Measurements from ENCODE around the gene XPR1. TPM values are rescaled to one million over a fixed set of nuclear protein-coding genes. Genes with fewer than 3 reads are reported as not detected.
"Not testable (repeated sequence)": the region's sequence is repeated elsewhere in the genome, so short reads cannot be mapped to it uniquely, and the experiment has no call there.

XPR1 gene
- total RNA-seq, 1 experiment from 2014 or later = 16.8 TPM

GRCh38 chr1:180674603-180675530 lies 43.0 kb downstream of the XPR1 start:
- H3K4me3 ChIP-seq = no peak overlapping the region
- intact Hi-C loops (cut with micrococcal nuclease; ENCODE audit: unreplicated experiment) = no loop called here
- no TSS peak for BruUV-seq (replicated peaks)
- no peaks in the 10 kb centered on the region for H3F3A ChIP-seq (ENCODE audit: insufficient read depth, low read depth)
- no peaks in the 10 kb centered on the region for H3K4me1 ChIP-seq (replicated peaks; ENCODE audit: insufficient read depth)
- no peak for DNase-seq
- no peaks in the 10 kb centered on the region for H3K36me3 ChIP-seq (ENCODE audit: low read depth)
- H3K27me3 ChIP-seq (ENCODE audit: insufficient read depth, low read depth) = no peaks in the 10 kb centered on the region
- CTCF ChIA-PET = no interaction called here
- no peak overlapping the region for H3K4me2 ChIP-seq
- H3K27ac ChIP-seq = no peak overlapping the region
- H3K9me3 ChIP-seq (ENCODE audit: insufficient read depth, low read depth) = 0 out of 2 replicates have a peak, but pooled peaks cover 11% of the 10 kb centered on the region
- H4K20me1 ChIP-seq (ENCODE audit: insufficient read depth) = no peaks in the 10 kb centered on the region
- H3K9me2 ChIP-seq (ENCODE audit: insufficient read depth) = no peaks in the 10 kb centered on the region
- no peak overlapping the region for H2AFZ ChIP-seq
- no peaks in the 10 kb centered on the region for H3K79me2 ChIP-seq (ENCODE audit: low read depth)
- POLR2A ChIA-PET (ENCODE audit: unreplicated experiment) = no interaction called here
- TF ChIP-seq EZH2 (IDR thresholded peaks at IDR 0.05; ENCODE audit: low read depth) (no peak), CTCF (conservative IDR thresholded peaks at IDR 0.05) (no peak)

GRCh38 chr1:180675586-180675985 lies 43.8 kb downstream of the XPR1 start:
- Histone ChIP-seq H3K27me3 (ENCODE audit: insufficient read depth, low read depth) (no peaks in the 10 kb centered on the region), H3K4me3 (no peak overlapping the region), H3K4me2 (no peak overlapping the region), H4K20me1 (ENCODE audit: insufficient read depth) (no peaks in the 10 kb centered on the region), H3K36me3 (ENCODE audit: low read depth) (no peaks in the 10 kb centered on the region), H3K9me2 (ENCODE audit: insufficient read depth) (no peaks in the 10 kb centered on the region), H3K9me3 (ENCODE audit: insufficient read depth, low read depth) (0 out of 2 replicates have a peak, but pooled peaks cover 4% of the 10 kb centered on the region), H2AFZ (no peak overlapping the region), H3K4me1 (replicated peaks; ENCODE audit: insufficient read depth) (no peaks in the 10 kb centered on the region), H3F3A (ENCODE audit: insufficient read depth, low read depth) (no peaks in the 10 kb centered on the region), H3K79me2 (ENCODE audit: low read depth) (no peaks in the 10 kb centered on the region), H3K27ac (no peak overlapping the region)
- intact Hi-C loops (cut with micrococcal nuclease; ENCODE audit: unreplicated experiment) = no loop called here
- TF ChIP-seq EZH2 (IDR thresholded peaks at IDR 0.05; ENCODE audit: low read depth) (no peak), CTCF (conservative IDR thresholded peaks at IDR 0.05) (no peak)
- BruUV-seq (replicated peaks) = no TSS peak
- DNase-seq = no peak
- ChIA-PET CTCF (no interaction called here), POLR2A (ENCODE audit: unreplicated experiment) (no interaction called here)

- no peak for TF ChIP-seq CTCF (conservative IDR thresholded peaks at IDR 0.05)
- TF ChIP-seq EZH2 (IDR thresholded peaks at IDR 0.05; ENCODE audit: low read depth) = no peak
- CTCF ChIA-PET = no interaction called here
- no peaks in the 10 kb centered on the region for H3K79me2 ChIP-seq (ENCODE audit: low read depth)
- no peak overlapping the region for H2AFZ ChIP-seq
- DNase-seq = no peak
- H4K20me1 ChIP-seq (ENCODE audit: insufficient read depth) = no peaks in the 10 kb centered on the region
- intact Hi-C loops (cut with micrococcal nuclease; ENCODE audit: unreplicated experiment) = no loop called here
- no peak overlapping the region for H3K27ac ChIP-seq
- H3K4me3 ChIP-seq = no peak overlapping the region
- no peaks in the 10 kb centered on the region for H3K4me1 ChIP-seq (replicated peaks; ENCODE audit: insufficient read depth)
- H3K27me3 ChIP-seq (ENCODE audit: insufficient read depth, low read depth) = no peaks in the 10 kb centered on the region
- no peak overlapping the region for H3K4me2 ChIP-seq
- POLR2A ChIA-PET (ENCODE audit: unreplicated experiment) = no interaction called here
- no peaks in the 10 kb centered on the region for H3K36me3 ChIP-seq (ENCODE audit: low read depth)
- H3K9me3 ChIP-seq (ENCODE audit: insufficient read depth, low read depth) = no peaks in the 10 kb centered on the region
- H3F3A ChIP-seq (ENCODE audit: insufficient read depth, low read depth) = no peaks in the 10 kb centered on the region
- BruUV-seq (replicated peaks) = no TSS peak
- no peaks in the 10 kb centered on the region for H3K9me2 ChIP-seq (ENCODE audit: insufficient read depth)
Measured at GRCh38 chr1:180680558-180681144, 48.8 kb downstream of the XPR1 start.

DNA sequence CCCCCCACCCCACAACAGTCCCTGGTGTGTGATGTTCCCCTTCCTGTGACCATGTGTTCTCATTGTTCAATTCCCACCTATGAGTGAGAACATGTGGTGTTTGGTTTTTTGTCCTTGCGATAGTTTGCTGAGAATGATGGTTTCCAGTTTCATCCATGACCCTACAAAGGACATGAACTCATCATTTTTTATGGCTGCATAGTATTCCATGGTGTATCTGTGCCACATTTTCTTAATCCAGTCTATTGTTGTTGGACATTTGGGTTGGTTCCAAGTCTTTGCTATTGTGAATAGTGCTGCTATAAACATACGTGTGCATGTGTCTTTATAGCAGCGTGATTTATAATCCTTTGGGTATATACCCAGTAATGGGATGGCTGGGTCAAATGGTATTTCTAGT lies 51.3 kb downstream of the XPR1 start:
- H3K9me3 ChIP-seq (ENCODE audit: insufficient read depth, low read depth); H3F3A ChIP-seq (ENCODE audit: insufficient read depth, low read depth); H3K4me3 ChIP-seq; BruUV-seq (replicated peaks); H3K4me2 ChIP-seq; H4K20me1 ChIP-seq (ENCODE audit: insufficient read depth); H3K36me3 ChIP-seq (ENCODE audit: low read depth); H3K9me2 ChIP-seq (ENCODE audit: insufficient read depth); H3K79me2 ChIP-seq (ENCODE audit: low read depth); H3K4me1 ChIP-seq (replicated peaks; ENCODE audit: insufficient read depth); DNase-seq; intact Hi-C loops (cut with micrococcal nuclease; ENCODE audit: unreplicated experiment); CTCF ChIA-PET; H3K27ac ChIP-seq; H2AFZ ChIP-seq; POLR2A ChIA-PET (ENCODE audit: unreplicated experiment); H3K27me3 ChIP-seq (ENCODE audit: insufficient read depth, low read depth): not testable (repeated sequence)

Measured in PC-9 (cell line).